Trophoblast cell (in vitro differentiated cells and primary cell): ENCODE data around the gene RAB31.

Experiments
- DNase-seq, 2 donors: peaks; one replicate each; pipeline ENCODE4 v3.0.0-alpha.2; 2016
- H2AFZ ChIP-seq: 2 replicates; pipeline ENCODE4 v1.6.1; 2013; ENCODE audit warnings: low read length, moderate library complexity, mild to moderate bottlenecking; ENCODE audit not compliant: insufficient read depth, poor library complexity
- H2AK5ac ChIP-seq: 2 replicates; pipeline ENCODE4 v1.6.1; 2013; ENCODE audit warnings: mild to moderate bottlenecking, low read length
- H2BK120ac ChIP-seq: 2 replicates; pipeline ENCODE4 v1.6.1; 2013; ENCODE audit warnings: low read length, mild to moderate bottlenecking, moderate library complexity; ENCODE audit not compliant: insufficient read depth, poor library complexity
- H2BK12ac ChIP-seq: 2 replicates; pipeline ENCODE4 v1.6.1; 2013; ENCODE audit warnings: mild to moderate bottlenecking, low read length, moderate library complexity
- H2BK5ac ChIP-seq: 2 replicates; pipeline ENCODE4 v1.6.1; 2013; ENCODE audit warnings: low read length, low read depth, moderate library complexity, mild to moderate bottlenecking; ENCODE audit not compliant: poor library complexity
- H3K14ac ChIP-seq: 2 replicates; pipeline ENCODE4 v1.6.1; 2013; ENCODE audit warnings: mild to moderate bottlenecking, low read length
- H3K18ac ChIP-seq: 2 replicates; pipeline ENCODE4 v1.6.1; 2013; ENCODE audit warnings: mild to moderate bottlenecking, low read length
- H3K23ac ChIP-seq: 2 replicates; pipeline ENCODE4 v1.6.1; 2013; ENCODE audit warnings: low read length
- H3K27ac ChIP-seq: 2 replicates; pipeline ENCODE4 v1.5.1; 2013; ENCODE audit warnings: low read depth, mild to moderate bottlenecking, inconsistent platforms, low read length, moderate library complexity
- H3K27me3 ChIP-seq: 2 replicates; pipeline ENCODE4 v1.6.1; 2013; ENCODE audit warnings: inconsistent platforms, mild to moderate bottlenecking, low read length, moderate library complexity; ENCODE audit not compliant: insufficient read depth
- H3K36me3 ChIP-seq, 2 experiments: 1 replicate in 1 of 2; 2 replicates in 1 of 2; pipeline ENCODE4 v1.6.1; 2013; ENCODE audit warnings: low read length in 2 of 2, mild to moderate bottlenecking in 2 of 2, moderate library complexity in 1 of 2; ENCODE audit not compliant: insufficient read depth in 2 of 2, control insufficient read depth in 1 of 2
- H3K4ac ChIP-seq: 2 replicates; pipeline ENCODE4 v1.6.1; 2013; ENCODE audit warnings: low read depth, mild to moderate bottlenecking, low read length, moderate library complexity
- H3K4me1 ChIP-seq, 2 experiments: 1 replicate in 1 of 2; 2 replicates in 1 of 2; pipeline ENCODE4 v1.6.1; 2013; ENCODE audit warnings: low read length in 2 of 2, mild to moderate bottlenecking in 2 of 2, moderate library complexity in 1 of 2; ENCODE audit not compliant: insufficient read depth in 2 of 2, control insufficient read depth in 1 of 2
- H3K4me2 ChIP-seq: 2 replicates; pipeline ENCODE4 v1.6.1; 2013; ENCODE audit warnings: inconsistent platforms, mild to moderate bottlenecking, low read length, moderate library complexity
- H3K4me3 ChIP-seq: 2 replicates; pipeline ENCODE4 v1.5.1; 2013; ENCODE audit warnings: mild to moderate bottlenecking, low read depth, low read length, inconsistent platforms
- H3K79me1 ChIP-seq: one replicate; pipeline ENCODE4 v1.6.1; 2013; ENCODE audit warnings: low read length
- H3K79me2 ChIP-seq: 2 replicates; pipeline ENCODE4 v1.6.1; 2013; ENCODE audit warnings: low read length, mild to moderate bottlenecking; ENCODE audit not compliant: control insufficient read depth, insufficient read depth, poor library complexity
- H3K9ac ChIP-seq: 2 replicates; pipeline ENCODE4 v1.6.1; 2013; ENCODE audit warnings: mild to moderate bottlenecking, low read length
- H3K9me3 ChIP-seq: 2 replicates; pipeline ENCODE4 v1.6.1; 2013; ENCODE audit warnings: low read depth, mild to moderate bottlenecking, control low read depth, inconsistent platforms, low read length; ENCODE audit not compliant: insufficient read depth
- H4K12ac ChIP-seq: 2 replicates; pipeline ENCODE4 v1.6.1; 2013; ENCODE audit warnings: low read depth, mild to moderate bottlenecking, low read length, moderate library complexity
- H4K8ac ChIP-seq: 2 replicates; pipeline ENCODE4 v1.6.1; 2013; ENCODE audit warnings: low read depth, mild to moderate bottlenecking, low read length, moderate library complexity
- H4K91ac ChIP-seq: one replicate; pipeline ENCODE4 v1.6.1; 2013; ENCODE audit warnings: low read depth, mild to moderate bottlenecking, low read length, moderate library complexity
- WGBS: extraction: QIAGEN DNeasy Blood & Tissue Kit; methylation state at CpG from one replicate; pipeline ENCODE4 v1.1.7; 2013; ENCODE audit warnings: missing lambda C conversion rate; ENCODE audit not compliant: insufficient read length, insufficient coverage; ENCODE audit errors: extremely low coverage; 5-methylcytosine and 5-hydroxymethylcytosine counted together

Gene RAB31

DNA sequence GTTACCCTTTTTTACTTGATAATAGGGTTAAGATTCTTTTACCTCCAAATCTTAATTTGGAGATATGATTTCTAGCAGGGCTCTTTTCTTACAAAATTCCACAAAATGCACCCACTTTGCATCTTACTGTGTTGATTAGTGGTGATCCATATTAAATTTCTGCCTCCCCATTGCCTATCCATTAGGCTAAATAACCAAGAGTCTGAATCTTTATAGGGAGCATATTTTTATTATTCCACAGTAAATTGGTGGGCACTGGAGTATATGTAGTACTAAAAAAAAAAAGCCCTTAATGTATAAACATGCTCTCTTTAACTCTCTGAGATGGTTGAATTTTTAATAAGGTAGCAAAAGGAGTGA lies 169.5 kb downstream of the RAB31 start:
- Histone ChIP-seq H2BK120ac (no peak overlapping the region), H2AK5ac (no peak overlapping the region), H3K4ac (no peak overlapping the region), H3K36me3 (no peaks in the 10 kb centered on the region), H3K27me3 (no peaks in the 10 kb centered on the region), H3K18ac (no peak overlapping the region), H3K79me1 (peaks cover 5% of the 10 kb centered on the region), H3K9ac (no peak overlapping the region), H2BK12ac (no peak overlapping the region), H3K4me2 (peak overlapping the region; percentile 61), H4K8ac (no peak overlapping the region), H2BK5ac (peak overlapping the region; percentile 93), H4K91ac (peak overlapping the region; percentile 83), H3K23ac (no peak overlapping the region), H3K9me3 (no peaks in the 10 kb centered on the region), H3K4me1 (peaks cover 3 to 4% of the 10 kb centered on the region in 2 experiments), H2AFZ (no peak overlapping the region), H3K14ac (no peak overlapping the region), H3K27ac (peak overlapping the region; percentile 94), H3K79me2 (no peaks in the 10 kb centered on the region), H4K12ac (no peak overlapping the region), H3K4me3 (no peak overlapping the region)
- no peak for DNase-seq

- Histone ChIP-seq H3K18ac (no peak overlapping the region), H3K79me1 (peaks cover 4% of the 10 kb centered on the region), H4K91ac (no peak overlapping the region), H3K36me3 (no peaks in the 10 kb centered on the region), H3K27ac (no peak overlapping the region), H2AFZ (no peak overlapping the region), H2BK12ac (no peak overlapping the region), H4K12ac (no peak overlapping the region), H3K27me3 (no peaks in the 10 kb centered on the region), H3K79me2 (no peaks in the 10 kb centered on the region), H2AK5ac (no peak overlapping the region), H2BK120ac (no peak overlapping the region), H3K4me2 (no peak overlapping the region), H3K9ac (no peak overlapping the region), H4K8ac (no peak overlapping the region), H3K4me3 (no peak overlapping the region), H3K9me3 (no peaks in the 10 kb centered on the region), H3K23ac (no peak overlapping the region), H3K4ac (no peak overlapping the region), H3K4me1 (peaks cover 3 to 4% of the 10 kb centered on the region in 2 experiments), H3K14ac (no peak overlapping the region), H2BK5ac (no peak overlapping the region)
- no CpG with 5 or more reads among the region's 1 CpG for WGBS
- no peak for DNase-seq
Observed at GRCh38 chr18:9878095-9878494, 170.0 kb downstream of the RAB31 start.

GRCh38 chr18:9878783-9879242 lies 170.7 kb downstream of the RAB31 start:
- no peak overlapping the region for H4K8ac ChIP-seq
- no peak overlapping the region for H4K91ac ChIP-seq
- no peaks in the 10 kb centered on the region for H3K27me3 ChIP-seq
- no peak overlapping the region for H3K4ac ChIP-seq
- no peak overlapping the region for H2BK5ac ChIP-seq
- no peaks in the 10 kb centered on the region for H3K9me3 ChIP-seq
- no peaks in the 10 kb centered on the region for H3K36me3 ChIP-seq
- H3K23ac ChIP-seq, result no peak overlapping the region
- no peak overlapping the region for H3K14ac ChIP-seq
- no peak overlapping the region for H3K18ac ChIP-seq
- no peak overlapping the region for H3K27ac ChIP-seq
- no peak overlapping the region for H4K12ac ChIP-seq
- no peak overlapping the region for H3K9ac ChIP-seq
- no peak overlapping the region for H2BK12ac ChIP-seq
- no peak overlapping the region for H3K4me3 ChIP-seq
- no peak overlapping the region for H2AK5ac ChIP-seq
- no peak overlapping the region for H2AFZ ChIP-seq
- no peak overlapping the region for H2BK120ac ChIP-seq
- no CpG with 5 or more reads among the region's 6 CpGs for WGBS
- peaks cover 3 to 4% of the 10 kb centered on the region in 2 experiments for H3K4me1 ChIP-seq
- H3K4me2 ChIP-seq, result no peak overlapping the region
- H3K79me2 ChIP-seq, result no peaks in the 10 kb centered on the region
- H3K79me1 ChIP-seq, result peaks cover 4% of the 10 kb centered on the region
- no peak for DNase-seq

- no peak overlapping the region for H2BK12ac ChIP-seq
Observed at GRCh38 chr18:9884090-9884489, 176.0 kb downstream of the RAB31 start.

More at GRCh38 chr18:9884090-9884489, 176.0 kb downstream of the RAB31 start:
- WGBS, result no CpG with 5 or more reads among the region's 6 CpGs
- no peaks in the 10 kb centered on the region for H3K36me3 ChIP-seq
- no peak overlapping the region for H3K23ac ChIP-seq
- no peaks in the 10 kb centered on the region for H3K27me3 ChIP-seq
- no peak overlapping the region for H4K91ac ChIP-seq
- no peak overlapping the region for H3K4me2 ChIP-seq
- H4K12ac ChIP-seq, result no peak overlapping the region
- H2AK5ac ChIP-seq, result no peak overlapping the region
- no peak overlapping the region for H3K27ac ChIP-seq
- H3K9me3 ChIP-seq, result no peaks in the 10 kb centered on the region
- H3K4me3 ChIP-seq, result no peak overlapping the region
- no peak overlapping the region for H3K18ac ChIP-seq
- no peak overlapping the region for H4K8ac ChIP-seq
- no peak overlapping the region for H2AFZ ChIP-seq
- no peaks in the 10 kb centered on the region for H3K79me1 ChIP-seq
- no peaks in the 10 kb centered on the region for H3K4me1 ChIP-seq
- no peak for DNase-seq
- no peak overlapping the region for H3K14ac ChIP-seq
- H3K4ac ChIP-seq, result no peak overlapping the region
- no peak overlapping the region for H2BK5ac ChIP-seq
- H3K79me2 ChIP-seq, result no peaks in the 10 kb centered on the region
- H2BK120ac ChIP-seq, result no peak overlapping the region
- no peak overlapping the region for H3K9ac ChIP-seq
